GM19023 (cell line): ENCODE results near the gene HNRNPF.
A peak's percentile ranks its signal among the peaks of the same experiment; 100 is the strongest.
"Not testable (repeated sequence)": the region's sequence is repeated elsewhere in the genome, so short reads cannot be mapped to it uniquely, and the experiment has no call there.

Source experiments
- ATAC-seq: cut with Tn5 transposase; IDR thresholded peaks from one replicate; pipeline ENCODE4 v1.9.1; 2021; ENCODE audit warnings: mild to moderate bottlenecking, moderate library complexity; ENCODE audit not compliant: unreplicated experiment

Gene HNRNPF

DNA sequence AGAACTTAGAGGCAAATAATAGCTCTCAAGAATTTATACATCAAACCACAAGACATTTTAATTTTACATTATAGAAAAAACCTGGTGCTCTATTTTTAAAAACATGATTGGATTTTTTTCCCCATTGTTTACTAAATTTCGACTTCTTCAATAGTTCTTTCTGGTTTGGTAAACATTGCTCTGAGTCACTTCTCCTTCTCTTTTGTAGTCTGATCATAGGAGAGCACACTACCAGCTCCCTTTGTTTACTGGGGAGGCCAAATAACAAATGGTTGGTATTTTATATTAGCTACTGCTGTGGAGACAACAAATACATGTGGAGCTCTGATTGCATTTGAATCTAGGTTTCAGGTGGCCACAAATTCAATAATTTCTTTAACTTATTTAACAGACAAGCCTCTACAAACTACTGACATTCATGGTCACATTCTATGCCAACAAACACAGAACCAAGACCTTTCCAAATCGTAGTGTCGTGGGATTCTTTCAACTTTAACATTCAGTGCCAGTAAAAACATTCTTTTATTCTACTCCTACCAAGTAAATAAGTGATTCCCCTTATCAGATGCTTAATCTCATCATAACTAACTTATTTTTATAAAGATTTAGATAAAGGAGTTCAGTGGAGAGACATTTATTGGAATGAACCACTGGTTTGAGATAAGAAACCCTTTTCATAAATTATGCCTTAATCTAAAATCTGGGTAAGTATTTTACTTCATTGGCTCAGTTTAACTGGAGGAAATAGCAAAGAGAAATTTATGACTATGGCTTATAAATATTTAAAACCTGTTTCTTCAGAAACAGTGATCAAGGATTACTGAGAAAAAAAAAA, 55.3 kb downstream of the HNRNPF start:
- no peak for ATAC-seq

DNA sequence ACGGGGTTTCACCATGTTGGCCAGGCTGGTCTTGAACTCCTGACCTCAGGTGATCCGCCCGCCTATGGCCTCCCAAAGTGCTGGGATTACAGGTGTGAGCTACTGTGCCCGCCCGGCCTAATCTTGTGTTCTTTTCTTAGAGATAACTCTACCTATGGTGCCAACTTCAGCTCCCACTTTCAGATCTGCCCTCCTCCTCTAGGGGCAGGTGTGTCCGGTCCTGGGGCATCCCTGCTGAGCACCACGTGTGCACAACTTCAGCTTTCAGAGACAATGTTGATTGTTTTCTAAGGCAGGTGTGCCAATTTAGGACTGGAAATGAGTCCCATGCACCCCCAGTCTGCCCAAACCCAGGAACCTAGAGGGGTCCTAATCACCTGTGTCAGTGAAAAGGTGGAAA, 56.0 kb downstream of the HNRNPF start:
- no peak for ATAC-seq

- ATAC-seq = no peak
These were observed 57.7 kb downstream of the HNRNPF start for GRCh38 chr10:43351301-43351700.

DNA sequence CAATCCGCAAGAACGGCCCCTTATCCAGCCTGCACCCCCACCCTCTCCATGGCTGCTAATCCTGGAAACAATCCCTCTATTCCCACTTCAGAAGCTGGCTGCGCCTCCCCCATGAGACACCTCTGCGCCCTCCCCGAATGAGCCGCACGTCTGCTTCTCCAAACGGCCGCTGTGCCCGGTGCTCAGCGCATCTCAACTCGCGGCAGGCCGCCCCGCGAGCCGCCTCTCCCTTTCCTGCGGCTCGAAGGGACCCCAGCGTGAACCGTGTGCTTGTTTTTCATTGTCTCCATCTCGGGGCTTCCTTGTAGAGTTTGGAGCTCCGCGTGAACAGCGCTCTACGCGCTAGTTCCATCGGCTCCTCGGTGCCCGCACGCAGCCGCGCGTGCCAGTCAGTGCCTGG, 58.3 kb downstream of the HNRNPF start:
- ATAC-seq = no peak

GRCh38 chr10:43350156-43350555, 58.8 kb downstream of the HNRNPF start:
- no peak for ATAC-seq

- ATAC-seq = peak; percentile 98
These were observed 60.3 kb downstream of the HNRNPF start for GRCh38 chr10:43348511-43349312.

GRCh38 chr10:43347997-43348396, 61.0 kb downstream of the HNRNPF start:
- ATAC-seq = no peak

DNA sequence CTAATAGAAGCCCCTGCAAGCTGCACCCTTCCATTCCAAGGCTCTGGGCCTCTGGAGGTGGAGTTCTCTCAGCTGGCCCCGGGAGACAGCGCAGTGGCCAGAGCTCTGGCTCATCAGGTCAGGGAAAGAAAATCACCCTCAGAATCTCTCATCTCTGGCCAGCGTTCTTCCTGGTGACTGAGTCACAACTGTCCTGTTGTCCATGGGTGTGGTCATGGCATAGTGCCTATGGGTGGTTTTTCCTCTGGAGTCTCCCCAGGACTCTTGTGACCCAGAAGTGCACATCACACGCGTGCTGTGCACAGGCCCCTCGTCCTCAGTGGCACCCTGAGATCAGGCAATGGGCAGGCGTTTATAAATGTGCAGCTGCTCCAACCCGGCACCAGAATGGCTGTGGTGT, 64.9 kb downstream of the HNRNPF start:
- no peak for ATAC-seq

- ATAC-seq = no peak
These were observed 65.9 kb downstream of the HNRNPF start for GRCh38 chr10:43343126-43343525.

GRCh38 chr10:43342279-43343125, 66.5 kb downstream of the HNRNPF start:
- no peak for ATAC-seq

GRCh38 chr10:43341450-43341849, 67.5 kb downstream of the HNRNPF start:
- no peak for ATAC-seq

- ATAC-seq = no peak
These were observed 68.4 kb downstream of the HNRNPF start for GRCh38 chr10:43340619-43341018.

GRCh38 chr10:43340101-43340500, 68.9 kb downstream of the HNRNPF start:
- ATAC-seq = no peak

DNA sequence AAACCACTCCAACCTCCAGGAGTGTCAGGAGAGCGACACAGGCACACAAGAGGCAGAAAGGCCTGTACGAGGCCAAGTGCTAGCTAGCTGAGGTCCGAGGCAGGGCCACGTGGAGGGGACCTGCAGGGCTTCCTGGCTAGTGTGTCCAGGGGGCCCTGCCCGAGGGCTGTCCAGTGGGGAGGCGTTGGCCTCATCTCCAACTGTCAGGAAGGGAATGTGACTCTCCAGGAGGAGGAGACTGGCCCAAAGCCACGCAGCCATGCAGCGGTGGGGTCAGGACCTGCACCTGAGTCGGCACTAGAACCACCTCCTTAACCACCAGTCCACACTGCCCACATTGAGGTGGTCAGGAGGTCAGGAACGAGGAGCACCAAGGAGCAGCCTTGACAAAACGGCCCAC, 69.8 kb downstream of the HNRNPF start:
- ATAC-seq = no peak

DNA sequence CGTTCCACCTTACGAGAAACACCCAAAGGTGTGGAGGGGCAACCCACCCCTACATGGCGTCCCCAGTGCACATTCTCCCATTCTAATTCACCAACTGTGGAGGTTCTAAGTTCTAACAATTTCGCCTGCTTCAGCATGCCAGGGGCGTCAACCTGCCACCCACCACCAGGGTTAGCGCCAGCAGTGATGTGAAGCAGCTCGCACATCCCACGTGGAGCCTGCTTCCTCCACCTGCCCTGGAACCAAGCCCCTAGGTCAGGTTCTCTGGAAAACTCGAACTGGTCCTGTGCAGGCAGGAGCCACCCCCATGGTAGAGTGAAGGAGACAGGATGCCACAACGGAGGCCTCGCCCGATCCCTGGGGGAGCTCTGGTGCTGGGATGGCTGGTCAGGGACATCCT, 70.9 kb downstream of the HNRNPF start:
- no peak for ATAC-seq

- ATAC-seq = not testable (repeated sequence)
These were observed 71.5 kb downstream of the HNRNPF start for GRCh38 chr10:43337536-43337935.

- no peak for ATAC-seq
These were observed 72.2 kb downstream of the HNRNPF start for GRCh38 chr10:43336641-43337318.

DNA sequence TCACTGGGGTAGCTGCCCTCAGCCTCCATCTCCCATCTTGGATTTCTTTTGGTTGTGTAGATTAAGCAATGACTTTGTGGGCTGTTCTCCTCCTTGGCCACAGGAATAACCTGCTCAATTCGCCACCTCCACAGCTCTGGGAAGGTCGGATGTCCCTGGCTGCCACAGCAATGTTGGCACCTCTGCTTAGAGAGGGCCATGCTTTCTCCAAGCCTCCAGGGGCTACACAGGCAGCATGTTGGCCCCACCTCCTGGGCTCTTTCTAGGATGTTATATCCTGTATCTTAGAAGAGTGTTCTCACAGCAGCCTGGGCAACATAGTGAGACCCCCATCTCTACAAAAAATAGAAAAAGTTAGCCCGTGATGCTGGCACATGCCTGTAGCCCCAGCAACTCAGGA, 72.9 kb downstream of the HNRNPF start:
- ATAC-seq = no peak
